Neural cell (in vitro differentiated cells): ENCODE results near the gene C11orf97. TPM values are rescaled to one million over a fixed set of nuclear protein-coding genes. Genes with fewer than 3 reads are reported as not detected.

Source experiments
- H2AFZ ChIP-seq: fragments of 200-600, 300-800 bp; sonication (generic), shearing (Covaris generic); 2 replicates; pipeline ENCODE4 v1.6.0; 2014; ENCODE audit warnings: low read depth, mild to moderate bottlenecking, antibody characterized with exemption, low read length, moderate library complexity
- H3F3A ChIP-seq: fragments of 200-600 bp; shearing (Covaris generic); 2 replicates; pipeline ENCODE4 v1.6.1; 2016; ENCODE audit warnings: mild to moderate bottlenecking, moderate library complexity, mixed read lengths, antibody characterized with exemption, low read length; ENCODE audit not compliant: insufficient read depth, poor library complexity, severe bottlenecking
- H3K27ac ChIP-seq: fragments of 200-600, 300-800 bp; sonication (generic), shearing (Covaris generic); 2 replicates; pipeline ENCODE4 v1.5.1; 2014; ENCODE audit warnings: mild to moderate bottlenecking, low read length, moderate library complexity
- H3K27me3 ChIP-seq: fragments of 300-800, 200-600 bp; sonication (generic), shearing (Covaris generic); 2 replicates; pipeline ENCODE4 v1.6.0; 2014; ENCODE audit warnings: mild to moderate bottlenecking, low read depth, low read length, moderate library complexity; ENCODE audit not compliant: insufficient read depth
- H3K36me3 ChIP-seq: fragments of 300-800, 200-600 bp; sonication (generic), shearing (Covaris generic); 2 replicates; pipeline ENCODE4 v1.5.1; 2014; ENCODE audit warnings: mild to moderate bottlenecking, antibody characterized with exemption, low read length, moderate library complexity; ENCODE audit not compliant: insufficient read depth
- H3K4me2 ChIP-seq: fragments of 300-800, 200-600 bp; sonication (generic), shearing (Covaris generic); 2 replicates; pipeline ENCODE4 v1.6.0; 2014; ENCODE audit warnings: mild to moderate bottlenecking, low read length
- H3K4me3 ChIP-seq: fragments of 300-800, 200-600 bp; sonication (generic), shearing (Covaris generic); 2 replicates; pipeline ENCODE4 v1.5.1; 2014; ENCODE audit warnings: mild to moderate bottlenecking, low read length, moderate library complexity
- H3K79me2 ChIP-seq: fragments of 200-600 bp; shearing (Covaris generic); replicated peaks from 2 replicates; pipeline ENCODE4 v1.6.0; 2014; ENCODE audit warnings: mild to moderate bottlenecking, low read length, moderate library complexity; ENCODE audit not compliant: insufficient read depth
- H3K9ac ChIP-seq: fragments of 300-800, 200-600 bp; sonication (generic), shearing (Covaris generic); 2 replicates; pipeline ENCODE4 v1.6.1; 2016; ENCODE audit warnings: mild to moderate bottlenecking, low read length, mixed read lengths
- H3K9me2 ChIP-seq: fragments of 200-600 bp; shearing (Covaris generic); 2 replicates; pipeline ENCODE4 v1.6.1; 2016; ENCODE audit warnings: mild to moderate bottlenecking, low read length, mixed read lengths; ENCODE audit not compliant: insufficient read depth
- H3K9me3 ChIP-seq: fragments of 200-600, 300-800 bp; sonication (generic), shearing (Covaris generic); 2 replicates; pipeline ENCODE4 v1.6.1; 2016; ENCODE audit warnings: mild to moderate bottlenecking, mixed run types, low read length, moderate library complexity, mixed read lengths
- H4K20me1 ChIP-seq: fragments of 200-600 bp; shearing (Covaris generic); 2 replicates; pipeline ENCODE4 v1.6.1; 2016; ENCODE audit warnings: mild to moderate bottlenecking, mixed run types; ENCODE audit not compliant: insufficient read depth
- CTCF ChIP-seq: fragments of 450-650 bp; IDR thresholded peaks from 2 replicates; pipeline ENCODE4 v1.5.1; 2014; ENCODE audit warnings: antibody characterized with exemption, mild to moderate bottlenecking, moderate library complexity; ENCODE audit not compliant: poor library complexity, severe bottlenecking
- EP300 ChIP-seq: fragments of 450-650 bp; conservative IDR thresholded peaks from 2 replicates; pipeline ENCODE4 v1.6.1; 2014; ENCODE audit warnings: antibody characterized with exemption, mild to moderate bottlenecking, moderate library complexity; ENCODE audit not compliant: poor library complexity, severe bottlenecking
- EZH2 ChIP-seq: fragments of 200-600, 300-800 bp; shearing (Covaris generic), sonication (generic); IDR thresholded peaks from 2 replicates; pipeline ENCODE4 v1.6.1; 2014; ENCODE audit warnings: antibody characterized with exemption, low read length, borderline replicate concordance, mild to moderate bottlenecking; ENCODE audit not compliant: insufficient read depth, poor library complexity, severe bottlenecking
- MXI1 ChIP-seq: fragments of 450-650 bp; conservative IDR thresholded peaks from 2 replicates; pipeline ENCODE4 v1.6.1; 2014; ENCODE audit warnings: antibody characterized with exemption, mild to moderate bottlenecking; ENCODE audit not compliant: poor library complexity, severe bottlenecking
- POLR2AphosphoS5 ChIP-seq: IDR thresholded peaks from 2 replicates; pipeline ENCODE4 v1.6.1; 2012
- RAD21 ChIP-seq: fragments of 450-650 bp; conservative IDR thresholded peaks from 2 replicates; pipeline ENCODE4 v1.6.1; 2014; ENCODE audit warnings: antibody characterized with exemption, mild to moderate bottlenecking, moderate library complexity
- REST ChIP-seq: IDR thresholded peaks from 2 replicates; pipeline ENCODE4 v1.6.1; 2012; ENCODE audit warnings: borderline replicate concordance
- SMC3 ChIP-seq: fragments of 450-650 bp; conservative IDR thresholded peaks from 2 replicates; pipeline ENCODE4 v1.6.1; 2014; ENCODE audit warnings: antibody characterized with exemption, mild to moderate bottlenecking, moderate library complexity; ENCODE audit not compliant: poor library complexity
- TAF1 ChIP-seq: IDR thresholded peaks from 2 replicates; pipeline ENCODE4 v1.6.1; 2012; ENCODE audit warnings: low read depth
- polyA plus RNA-seq: library from polyadenylated mRNA; depleted of rRNA; stranded (reverse); fragments of >200 nt; gene quantifications from 2 replicates; pipeline ENCODE4 v1.2.3, GENCODE V29; 2014

C11orf97 gene
- polyA plus RNA-seq, 1 donor from 2014 or later = 0.47 TPM

- no peak overlapping the region for H2AFZ ChIP-seq
- no peak overlapping the region for H3K9ac ChIP-seq
- no peaks in the 10 kb centered on the region for H3F3A ChIP-seq
- no peaks in the 10 kb centered on the region for H4K20me1 ChIP-seq
- no peaks in the 10 kb centered on the region for H3K36me3 ChIP-seq
- no peak overlapping the region for H3K4me3 ChIP-seq
- no peak for TF ChIP-seq EZH2
- no peak for TF ChIP-seq CTCF
- TF ChIP-seq RAD21 = no peak
- TF ChIP-seq TAF1 = no peak
- TF ChIP-seq REST = no peak
- no peaks in the 10 kb centered on the region for H3K9me2 ChIP-seq
- H3K4me2 ChIP-seq = no peak overlapping the region
- H3K27me3 ChIP-seq = no peaks in the 10 kb centered on the region
- no peaks in the 10 kb centered on the region for H3K79me2 ChIP-seq
- H3K27ac ChIP-seq = no peak overlapping the region
- H3K9me3 ChIP-seq = no peaks in the 10 kb centered on the region
These were observed 3.1 kb downstream of the C11orf97 start for GRCh38 chr11:94515398-94515797.

DNA sequence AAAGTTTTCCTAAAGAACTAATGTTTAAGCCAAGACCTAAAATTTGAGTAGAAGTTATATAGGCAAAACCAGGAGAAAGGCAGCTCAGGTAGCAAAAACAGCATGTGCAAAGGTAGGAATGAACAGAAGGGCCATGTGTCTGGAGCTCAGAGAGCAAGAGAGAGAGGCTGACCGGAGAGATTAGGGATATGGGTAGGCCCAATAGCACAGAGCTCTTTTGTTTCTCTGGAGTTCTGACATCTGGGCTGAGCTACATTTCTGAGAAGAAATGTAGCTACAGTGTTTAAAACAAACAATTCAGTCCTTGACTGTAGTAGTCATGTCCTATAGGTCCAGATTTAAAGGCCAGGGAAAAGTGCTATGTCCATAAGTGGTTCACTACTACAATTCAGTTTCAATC lies 4.5 kb downstream of the C11orf97 start:
- Histone ChIP-seq H3K79me2 (no peaks in the 10 kb centered on the region), H2AFZ (no peak overlapping the region), H3K4me2 (no peak overlapping the region), H3K27me3 (no peaks in the 10 kb centered on the region), H3F3A (no peaks in the 10 kb centered on the region), H3K4me3 (no peak overlapping the region), H3K36me3 (no peaks in the 10 kb centered on the region), H3K27ac (no peak overlapping the region), H3K9me3 (no peaks in the 10 kb centered on the region), H3K9me2 (no peaks in the 10 kb centered on the region), H4K20me1 (no peaks in the 10 kb centered on the region), H3K9ac (no peak overlapping the region)
- TF ChIP-seq SMC3 (no peak), CTCF (no peak), REST (no peak), POLR2AphosphoS5 (no peak), EP300 (no peak), TAF1 (no peak), RAD21 (no peak), EZH2 (no peak), MXI1 (no peak)
